ENCODE results near the gene RNF10.
A peak's percentile ranks its signal among the peaks of the same experiment; 100 is the strongest.

RNF10 gene

DNA sequence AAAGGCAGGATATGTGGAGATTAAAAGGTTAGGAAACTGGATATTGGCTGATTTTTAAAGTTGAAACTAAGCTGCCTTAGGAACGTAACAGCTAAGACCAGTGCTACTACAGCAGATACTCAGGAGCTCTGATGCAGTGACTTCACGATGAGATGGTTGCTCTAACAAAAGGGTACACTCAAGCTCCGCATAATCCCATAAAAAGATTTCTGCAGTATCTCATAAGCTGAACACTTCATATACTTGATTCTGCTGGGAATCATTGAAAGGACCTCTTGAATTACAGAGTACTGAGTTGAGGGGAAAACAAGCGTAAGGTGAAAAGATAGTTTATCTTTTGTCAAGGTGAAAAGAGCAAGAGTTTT, 3.7 kb downstream of the RNF10 start:
- Mint-ChIP-seq H3K4me1 (ENCODE audit: low read depth) (peaks cover 48% of the 10 kb centered on the region), H3K4me3 (peak overlapping the region; percentile 94), H3K9me3 (no peaks in the 10 kb centered on the region), H3K27ac (no peak overlapping the region), H3K27me3 (ENCODE audit: low read depth) (no peaks in the 10 kb centered on the region), H3K36me3 (ENCODE audit: low read depth) (peaks cover 41% of the 10 kb centered on the region)
- no peak for DNase-seq (ENCODE audit: low spot score)

GRCh38 chr12:120538281-120539156, 4.4 kb downstream of the RNF10 start:
- peak overlapping the region; percentile 94 for H3K4me3 Mint-ChIP-seq
- DNase-seq (ENCODE audit: low spot score) = no peak
- H3K36me3 Mint-ChIP-seq (ENCODE audit: low read depth) = peaks cover 41% of the 10 kb centered on the region
- H3K27me3 Mint-ChIP-seq (ENCODE audit: low read depth) = no peaks in the 10 kb centered on the region
- H3K27ac Mint-ChIP-seq = peak overlapping the region; percentile 76
- no peaks in the 10 kb centered on the region for H3K9me3 Mint-ChIP-seq
- H3K4me1 Mint-ChIP-seq (ENCODE audit: low read depth) = peaks cover 48% of the 10 kb centered on the region

DNA sequence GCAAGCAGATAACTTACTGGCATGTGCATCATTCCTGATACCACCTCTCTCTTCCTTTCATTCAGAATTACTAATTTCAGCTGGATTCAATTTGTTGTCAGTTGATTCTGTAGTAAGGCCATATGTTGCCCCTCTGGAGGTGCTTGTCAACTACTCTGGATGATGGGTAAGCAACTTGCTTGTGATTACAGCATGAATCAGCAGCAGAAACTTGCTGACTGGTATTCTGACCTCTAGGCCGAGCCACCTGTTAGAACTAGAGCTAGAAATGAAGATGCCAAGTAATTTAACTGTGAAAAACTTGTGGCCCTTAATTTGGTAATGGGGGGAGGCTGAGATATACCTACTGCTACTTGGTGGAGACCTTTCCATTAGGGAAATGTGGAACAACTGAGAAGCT, 5.1 kb downstream of the RNF10 start:
- no peaks in the 10 kb centered on the region for H3K9me3 Mint-ChIP-seq
- no peaks in the 10 kb centered on the region for H3K27me3 Mint-ChIP-seq (ENCODE audit: low read depth)
- peaks cover 45% of the 10 kb centered on the region for H3K4me1 Mint-ChIP-seq (ENCODE audit: low read depth)
- peak overlapping the region; percentile 94 for H3K4me3 Mint-ChIP-seq
- no peak for DNase-seq (ENCODE audit: low spot score)
- H3K36me3 Mint-ChIP-seq (ENCODE audit: low read depth) = peaks cover 40% of the 10 kb centered on the region
- H3K27ac Mint-ChIP-seq = peak overlapping the region; percentile 76

DNA sequence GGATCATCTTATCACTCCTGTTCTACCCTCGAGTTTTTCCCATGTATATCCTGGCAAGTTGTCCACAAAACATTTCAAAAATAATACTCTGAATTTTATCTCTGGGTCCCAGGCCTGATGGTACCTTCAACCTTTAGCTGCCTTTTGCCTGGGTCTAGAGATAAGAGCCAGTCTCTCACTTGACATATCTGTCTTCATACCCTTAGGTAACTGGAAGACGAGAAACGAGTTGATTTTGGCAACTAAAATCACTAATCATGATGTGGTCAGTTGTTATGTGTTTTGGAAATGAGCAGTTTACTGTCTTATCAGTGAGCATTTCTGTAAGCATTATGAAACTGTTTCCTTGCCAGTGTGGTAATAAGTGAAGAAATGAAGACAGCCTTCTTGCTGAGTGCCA, 6.3 kb downstream of the RNF10 start:
- H3K36me3 Mint-ChIP-seq (ENCODE audit: low read depth) = peaks cover 41% of the 10 kb centered on the region
- no peaks in the 10 kb centered on the region for H3K27me3 Mint-ChIP-seq (ENCODE audit: low read depth)
- no peaks in the 10 kb centered on the region for H3K9me3 Mint-ChIP-seq
- peaks cover 45% of the 10 kb centered on the region for H3K4me1 Mint-ChIP-seq (ENCODE audit: low read depth)
- peak overlapping the region; percentile 67 for H3K27ac Mint-ChIP-seq
- no peak for DNase-seq (ENCODE audit: low spot score)
- H3K4me3 Mint-ChIP-seq = no peak overlapping the region

GRCh38 chr12:120542166-120542565, 8.0 kb downstream of the RNF10 start:
- H3K4me3 Mint-ChIP-seq = no peak overlapping the region

GRCh38 chr12:120544691-120545090, 10.5 kb downstream of the RNF10 start:
- Mint-ChIP-seq H3K36me3 (ENCODE audit: low read depth) (peaks cover 21% of the 10 kb centered on the region), H3K9me3 (no peaks in the 10 kb centered on the region), H3K27me3 (ENCODE audit: low read depth) (no peaks in the 10 kb centered on the region), H3K4me1 (ENCODE audit: low read depth) (peaks cover 9% of the 10 kb centered on the region), H3K4me3 (no peak overlapping the region), H3K27ac (no peak overlapping the region)
- no peak for DNase-seq (ENCODE audit: low spot score)

More at GRCh38 chr12:120542166-120542565, 8.0 kb downstream of the RNF10 start:
- Mint-ChIP-seq H3K9me3 (no peaks in the 10 kb centered on the region), H3K4me1 (ENCODE audit: low read depth) (peaks cover 33% of the 10 kb centered on the region), H3K27me3 (ENCODE audit: low read depth) (no peaks in the 10 kb centered on the region), H3K27ac (no peak overlapping the region), H3K36me3 (ENCODE audit: low read depth) (peaks cover 37% of the 10 kb centered on the region)
- no peak for DNase-seq (ENCODE audit: low spot score)

DNA sequence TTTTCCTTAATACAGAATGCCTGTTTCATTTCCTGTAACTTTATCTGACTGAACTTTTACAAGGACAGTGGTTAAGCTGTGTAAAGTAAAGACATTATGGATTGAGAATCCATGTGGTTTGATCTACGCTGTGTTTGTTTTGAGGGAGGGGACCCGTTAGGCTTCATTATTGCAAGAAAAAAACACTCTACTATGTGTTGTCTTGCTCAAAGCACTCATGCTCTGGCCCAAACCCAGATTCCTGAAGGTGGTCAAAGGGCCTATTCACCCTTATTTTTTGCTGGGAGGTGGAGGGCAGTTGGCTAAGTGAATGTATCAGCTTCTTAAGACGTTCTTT, 11.9 kb downstream of the RNF10 start:
- no peaks in the 10 kb centered on the region for H3K9me3 Mint-ChIP-seq
- H3K27me3 Mint-ChIP-seq (ENCODE audit: low read depth) = no peaks in the 10 kb centered on the region
- no peak overlapping the region for H3K4me3 Mint-ChIP-seq
- H3K36me3 Mint-ChIP-seq (ENCODE audit: low read depth) = peaks cover 16% of the 10 kb centered on the region
- no peak overlapping the region for H3K27ac Mint-ChIP-seq
- no peak for DNase-seq (ENCODE audit: low spot score)
- peaks cover 2% of the 10 kb centered on the region for H3K4me1 Mint-ChIP-seq (ENCODE audit: low read depth)

- no peak for DNase-seq (ENCODE audit: low spot score)
- Mint-ChIP-seq H3K36me3 (ENCODE audit: low read depth) (peaks cover 41% of the 10 kb centered on the region), H3K4me1 (ENCODE audit: low read depth) (peaks cover 3% of the 10 kb centered on the region), H3K9me3 (no peaks in the 10 kb centered on the region), H3K27ac (no peak overlapping the region), H3K4me3 (no peak overlapping the region), H3K27me3 (ENCODE audit: low read depth) (no peaks in the 10 kb centered on the region)
Observed at GRCh38 chr12:120554678-120555077, 20.5 kb downstream of the RNF10 start.

DNA sequence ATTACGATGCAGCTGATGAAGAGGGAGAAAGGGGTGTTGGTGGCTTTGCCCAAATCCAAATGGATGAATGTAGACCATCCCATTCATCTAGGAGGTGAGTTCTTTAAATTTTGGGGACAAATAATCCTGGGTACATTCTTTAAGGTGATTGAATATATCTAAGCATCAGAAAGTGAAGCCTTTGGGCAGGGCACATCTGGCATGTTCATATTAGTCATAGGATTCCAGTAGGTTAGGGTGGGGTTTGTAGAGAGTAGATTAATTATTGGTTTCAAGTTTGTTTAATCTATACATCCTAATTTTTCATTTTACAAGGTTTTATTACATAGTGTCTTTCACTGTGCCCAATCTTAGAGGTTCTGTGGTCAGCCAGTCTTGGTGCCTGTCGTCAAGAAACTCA, 23.4 kb downstream of the RNF10 start:
- Mint-ChIP-seq H3K36me3 (ENCODE audit: low read depth) (peaks cover 50% of the 10 kb centered on the region), H3K9me3 (no peaks in the 10 kb centered on the region), H3K27ac (no peak overlapping the region), H3K27me3 (ENCODE audit: low read depth) (no peaks in the 10 kb centered on the region), H3K4me1 (ENCODE audit: low read depth) (no peaks in the 10 kb centered on the region), H3K4me3 (no peak overlapping the region)
- DNase-seq (ENCODE audit: low spot score) = no peak

DNA sequence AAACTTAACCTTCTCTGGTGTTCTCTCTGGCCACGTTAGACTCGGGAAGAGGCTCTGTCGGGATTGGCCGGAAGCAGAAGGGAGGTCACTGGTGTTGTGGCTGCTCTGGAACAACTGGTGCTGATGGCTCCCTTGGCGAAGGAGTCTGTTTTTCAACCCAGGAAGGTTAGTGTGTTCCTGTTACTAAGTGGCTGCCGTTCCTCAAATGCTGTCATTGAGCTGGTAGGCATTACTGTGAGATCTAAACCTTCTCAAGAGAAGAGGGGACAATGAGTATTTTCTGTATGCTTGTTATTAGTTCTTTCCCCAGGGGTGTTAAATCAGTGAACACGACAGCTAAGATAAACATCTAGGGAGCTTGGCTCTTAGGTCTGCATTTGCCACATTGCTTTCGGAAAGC, 28.8 kb downstream of the RNF10 start:
- no peak for DNase-seq (ENCODE audit: low spot score)
- no peaks in the 10 kb centered on the region for H3K27me3 Mint-ChIP-seq (ENCODE audit: low read depth)
- peaks cover 55% of the 10 kb centered on the region for H3K36me3 Mint-ChIP-seq (ENCODE audit: low read depth)
- H3K27ac Mint-ChIP-seq = no peak overlapping the region
- H3K4me3 Mint-ChIP-seq = no peak overlapping the region
- no peaks in the 10 kb centered on the region for H3K4me1 Mint-ChIP-seq (ENCODE audit: low read depth)
- no peaks in the 10 kb centered on the region for H3K9me3 Mint-ChIP-seq

GRCh38 chr12:120563495-120563894, 29.3 kb downstream of the RNF10 start:
- Mint-ChIP-seq H3K4me1 (ENCODE audit: low read depth) (no peaks in the 10 kb centered on the region), H3K9me3 (no peaks in the 10 kb centered on the region), H3K4me3 (no peak overlapping the region), H3K36me3 (ENCODE audit: low read depth) (peaks cover 53% of the 10 kb centered on the region), H3K27ac (no peak overlapping the region), H3K27me3 (ENCODE audit: low read depth) (no peaks in the 10 kb centered on the region)
- DNase-seq (ENCODE audit: low spot score) = no peak

- no peaks in the 10 kb centered on the region for H3K27me3 Mint-ChIP-seq (ENCODE audit: low read depth)
- DNase-seq (ENCODE audit: low spot score) = no peak
- no peak overlapping the region for H3K4me3 Mint-ChIP-seq
- H3K36me3 Mint-ChIP-seq (ENCODE audit: low read depth) = peaks cover 60% of the 10 kb centered on the region
- H3K4me1 Mint-ChIP-seq (ENCODE audit: low read depth) = no peaks in the 10 kb centered on the region
- no peak overlapping the region for H3K27ac Mint-ChIP-seq
- no peaks in the 10 kb centered on the region for H3K9me3 Mint-ChIP-seq
Observed at GRCh38 chr12:120571299-120571698, 37.1 kb downstream of the RNF10 start.

- H3K27ac Mint-ChIP-seq = no peak overlapping the region
- H3K27me3 Mint-ChIP-seq (ENCODE audit: low read depth) = no peaks in the 10 kb centered on the region
Observed at GRCh38 chr12:120573560-120573959, 39.4 kb downstream of the RNF10 start.

GRCh38 chr12:120574106-120574505, 40.0 kb downstream of the RNF10 start:
- Mint-ChIP-seq H3K27ac (no peak overlapping the region), H3K4me3 (no peak overlapping the region), H3K9me3 (no peaks in the 10 kb centered on the region), H3K4me1 (ENCODE audit: low read depth) (no peaks in the 10 kb centered on the region), H3K36me3 (ENCODE audit: low read depth) (peaks cover 72% of the 10 kb centered on the region), H3K27me3 (ENCODE audit: low read depth) (no peaks in the 10 kb centered on the region)
- DNase-seq (ENCODE audit: low spot score) = no peak

More at GRCh38 chr12:120573560-120573959, 39.4 kb downstream of the RNF10 start:
- no peaks in the 10 kb centered on the region for H3K9me3 Mint-ChIP-seq
- H3K4me1 Mint-ChIP-seq (ENCODE audit: low read depth) = no peaks in the 10 kb centered on the region
- H3K36me3 Mint-ChIP-seq (ENCODE audit: low read depth) = peaks cover 72% of the 10 kb centered on the region
- H3K4me3 Mint-ChIP-seq = no peak overlapping the region
- DNase-seq (ENCODE audit: low spot score) = no peak

DNA sequence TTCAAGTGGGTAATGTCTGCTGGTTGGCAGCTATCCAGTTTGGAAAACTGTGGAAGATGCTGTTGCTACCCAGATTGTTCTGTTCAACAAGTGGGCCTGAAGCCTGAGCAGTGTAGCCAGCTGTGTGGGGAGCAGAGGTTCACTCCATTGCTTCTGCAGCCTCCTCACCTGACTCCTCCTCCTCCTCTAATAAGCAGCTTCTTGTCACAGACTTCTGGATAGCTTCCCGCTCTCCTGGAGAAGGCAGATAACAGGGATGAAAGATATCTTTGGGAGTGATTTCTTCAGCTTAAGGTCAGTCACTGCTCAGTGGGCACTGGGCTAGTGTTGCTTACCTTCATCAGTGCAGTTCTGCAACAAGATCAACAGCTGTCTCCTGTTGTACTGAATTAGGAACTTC, 45.0 kb downstream of the RNF10 start:
- Mint-ChIP-seq H3K36me3 (ENCODE audit: low read depth) (peaks cover 43% of the 10 kb centered on the region), H3K27ac (no peak overlapping the region), H3K27me3 (ENCODE audit: low read depth) (peaks cover 2% of the 10 kb centered on the region), H3K4me1 (ENCODE audit: low read depth) (peaks cover 30% of the 10 kb centered on the region), H3K9me3 (no peaks in the 10 kb centered on the region), H3K4me3 (peak overlapping the region; percentile 96)
- DNase-seq (ENCODE audit: low spot score) = no peak

All from T-helper 2 cell treated with Interferon-gamma antibody and Interleukin-4, amounts not matched to agents 5 μg/mL and 100 μg/mL, for 36 hours (primary cell).